Myocyte (in vitro differentiated cells): ENCODE data around the gene COX6A2. TPM values are rescaled to one million over a fixed set of nuclear protein-coding genes. Genes with fewer than 3 reads are reported as not detected.
"Not testable (repeated sequence)": the region's sequence is repeated elsewhere in the genome, so short reads cannot be mapped to it uniquely, and the experiment has no call there.

Experiments used
- DNase-seq: peaks from one replicate; pipeline ENCODE4 v3.0.0-alpha.2; 2012; ENCODE audit warnings: low read depth
- total RNA-seq: library from RNA; depleted of rRNA; stranded (reverse); fragments of >200 nt; gene quantifications from 2 replicates; pipeline ENCODE4 v1.2.3, GENCODE V29; 2014

COX6A2 gene
- total RNA-seq, 1 donor from 2014 or later: 227 TPM

GRCh38 chr16:31439023-31439422 lies 10.9 kb upstream of the COX6A2 start:
- not testable (repeated sequence) for DNase-seq

- no peak for DNase-seq
Observed at GRCh38 chr16:31438414-31438813, 10.3 kb upstream of the COX6A2 start.

GRCh38 chr16:31436221-31437045 lies 8.3 kb upstream of the COX6A2 start:
- DNase-seq: no peak

- no peak for DNase-seq
Observed at GRCh38 chr16:31435341-31436220, 7.4 kb upstream of the COX6A2 start.

- peak; percentile 73 for DNase-seq
Observed at GRCh38 chr16:31430380-31431052, 2.4 kb upstream of the COX6A2 start.

GRCh38 chr16:31429796-31430195 lies 1.6 kb upstream of the COX6A2 start:
- no peak for DNase-seq

GRCh38 chr16:31429314-31429713 lies 1.2 kb upstream of the COX6A2 start:
- peak; percentile 90 for DNase-seq

- DNase-seq: peak; percentile 66
Observed at GRCh38 chr16:31428638-31429247, 583 bp upstream of the COX6A2 start.

GRCh38 chr16:31427441-31428278 lies 500 bp downstream of the COX6A2 start:
- peak; percentile 40 for DNase-seq

GRCh38 chr16:31423801-31424200 lies 4.4 kb downstream of the COX6A2 start:
- DNase-seq: no peak

GRCh38 chr16:31423241-31423640 lies 4.9 kb downstream of the COX6A2 start:
- no peak for DNase-seq

GRCh38 chr16:31421587-31421986 lies 6.6 kb downstream of the COX6A2 start:
- no peak for DNase-seq

GRCh38 chr16:31420037-31420436 lies 8.1 kb downstream of the COX6A2 start:
- no peak for DNase-seq

- DNase-seq: no peak
Observed at GRCh38 chr16:31417916-31418315, 10.2 kb downstream of the COX6A2 start.

GRCh38 chr16:31417036-31417435 lies 11.1 kb downstream of the COX6A2 start:
- DNase-seq: not testable (repeated sequence)

- no peak for DNase-seq
Observed at GRCh38 chr16:31416371-31416770, 11.8 kb downstream of the COX6A2 start.

GRCh38 chr16:31414706-31415105 lies 13.5 kb downstream of the COX6A2 start:
- no peak for DNase-seq

GRCh38 chr16:31413943-31414342 lies 14.2 kb downstream of the COX6A2 start:
- DNase-seq: no peak

- DNase-seq: no peak
Observed at GRCh38 chr16:31413381-31413780, 14.8 kb downstream of the COX6A2 start.

GRCh38 chr16:31412750-31413149 lies 15.4 kb downstream of the COX6A2 start:
- DNase-seq: no peak
